Lower leg skin (tissue), 4 donors: ENCODE data around the gene SPSB1. TPM values are rescaled to one million over a fixed set of nuclear protein-coding genes. Genes with fewer than 3 reads are reported as not detected.

Source experiments
- DNase-seq, 2 donors: peaks; one replicate each; pipeline ENCODE4 v3.0.0-alpha.2; 2019; ENCODE audit warnings: low spot score in 2 of 2
- H3K4me3 ChIP-seq: fragments of 200-600 bp; sonication (generic); 2 replicates; pipeline ENCODE4 v1.5.1; 2017; ENCODE audit warnings: mild to moderate bottlenecking, low read depth; ENCODE audit not compliant: poor library complexity, severe bottlenecking
- CTCF ChIP-seq, 3 donors: fragments of 450-650 bp; IDR thresholded peaks; one replicate each; pipeline ENCODE4 v1.5.1; 2016; ENCODE audit warnings: antibody characterized with exemption in 3 of 3, mild to moderate bottlenecking in 3 of 3, moderate library complexity in 2 of 3
- POLR2A ChIP-seq, 2 donors: fragments of 450-650 bp; IDR thresholded peaks; one replicate each; pipeline ENCODE4 v1.6.1; 2016 to 2017; ENCODE audit warnings: antibody characterized with exemption in 2 of 2, mild to moderate bottlenecking in 1 of 2, moderate library complexity in 1 of 2
- WGBS, 2 donors: methylation state at CpG; one replicate each; pipeline ENCODE4 v1.1.5; 2018; 5-methylcytosine and 5-hydroxymethylcytosine counted together
- intact Hi-C: fragments of 100-400 bp; cut with DNase I; formaldehyde crosslinking; loops from one replicate; pipeline ENCODE4 v1.15.0; 2023; ENCODE audit warnings: low total_unique reads
- total RNA-seq, 4 donors: library from RNA; depleted of rRNA; stranded (reverse); fragments of >200 nt; gene quantifications; one replicate each; pipeline ENCODE4 v1.1.0, GENCODE V29; 2016

Gene SPSB1
- total RNA-seq, 4 donors from 2014 or later: 25.3 to 75.5 (median 45.3) TPM

- no peak overlapping the region for H3K4me3 ChIP-seq
- TF ChIP-seq CTCF (IDR thresholded peaks at IDR 0.05): no peak
- TF ChIP-seq POLR2A (IDR thresholded peaks at IDR 0.05): no peak
- intact Hi-C loops: no loop called here
- 63 to 75% methylated on average over 9 to 15 of the region's 17 CpGs for WGBS, 2 donors
- no peak for DNase-seq
Observed at GRCh38 chr1:9249534-9250410, 42.9 kb upstream of the SPSB1 start.

GRCh38 chr1:9250411-9251381, 42.0 kb upstream of the SPSB1 start:
- no peak for TF ChIP-seq CTCF (IDR thresholded peaks at IDR 0.05)
- no peak for TF ChIP-seq POLR2A (IDR thresholded peaks at IDR 0.05)
- DNase-seq: no peak
- WGBS, 2 donors: 48 to 53% methylated on average over 16 to 19 of the region's 21 CpGs
- intact Hi-C loops: no loop called here
- no peak overlapping the region for H3K4me3 ChIP-seq

GRCh38 chr1:9251501-9251900, 41.2 kb upstream of the SPSB1 start:
- intact Hi-C loops: no loop called here
- no peak for DNase-seq
- WGBS, 2 donors: 49 to 52% methylated on average over 6 of the region's 6 CpGs
- no peak overlapping the region for H3K4me3 ChIP-seq
- TF ChIP-seq POLR2A (IDR thresholded peaks at IDR 0.05): no peak
- TF ChIP-seq CTCF (IDR thresholded peaks at IDR 0.05): no peak

- intact Hi-C loops: no loop called here
- TF ChIP-seq POLR2A (IDR thresholded peaks at IDR 0.05) (no peak), CTCF (IDR thresholded peaks at IDR 0.05) (no peak)
- DNase-seq: no peak
- 66 to 80% methylated on average over 8 of the region's 8 CpGs for WGBS, 2 donors
- H3K4me3 ChIP-seq: no peak overlapping the region
Observed at GRCh38 chr1:9253004-9253403, 39.7 kb upstream of the SPSB1 start.

DNA sequence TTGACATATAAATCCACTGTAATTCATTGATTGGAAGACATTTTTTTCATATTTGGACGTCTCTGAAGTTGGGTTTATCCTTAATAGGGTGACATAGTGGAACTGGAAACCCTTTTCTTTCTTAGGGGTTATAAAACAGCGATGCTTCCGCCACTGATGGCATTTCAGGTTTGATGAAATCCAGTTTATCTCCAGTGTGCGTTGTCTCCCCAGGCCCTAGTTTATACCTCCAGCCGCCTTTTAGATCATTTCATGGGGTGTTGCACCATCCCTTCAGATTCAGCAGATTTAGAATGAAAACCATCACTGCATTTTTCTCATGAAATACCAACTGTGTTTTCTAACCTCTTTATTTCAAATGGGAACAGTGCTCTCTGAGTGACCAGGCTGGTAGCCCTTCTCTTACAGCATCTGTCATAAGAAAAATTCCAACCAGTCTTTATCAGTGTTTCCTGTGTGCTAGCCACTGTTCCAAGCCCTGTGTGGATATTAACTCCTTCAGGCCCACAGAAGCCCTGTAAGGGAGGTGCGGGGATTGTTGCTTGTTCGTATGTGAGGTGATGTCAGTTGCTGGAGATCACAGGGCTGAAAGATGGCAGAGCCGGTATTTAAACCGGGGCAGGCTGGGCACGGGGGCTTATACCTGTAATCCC, 39.1 kb upstream of the SPSB1 start:
- DNase-seq: no peak
- no peak overlapping the region for H3K4me3 ChIP-seq
- no peak for TF ChIP-seq POLR2A (IDR thresholded peaks at IDR 0.05)
- no peak for TF ChIP-seq CTCF (IDR thresholded peaks at IDR 0.05)
- WGBS, 2 donors: 83% methylated on average over 10 of the region's 10 CpGs
- intact Hi-C loops: no loop called here
